HG02763 (cell line): ENCODE data around the gene RPS15A.
"Not testable (repeated sequence)": the region's sequence is repeated elsewhere in the genome, so short reads cannot be mapped to it uniquely, and the experiment has no call there.

Source experiments
- ATAC-seq: cut with Tn5 transposase; IDR thresholded peaks from one replicate; pipeline ENCODE4 v1.9.1; 2021; ENCODE audit warnings: mild to moderate bottlenecking, moderate library complexity; ENCODE audit not compliant: unreplicated experiment

Gene RPS15A

GRCh38 chr16:18757960-18758660 lies 32.0 kb downstream of the RPS15A start:
- ATAC-seq, result peak; percentile 40

- not testable (repeated sequence) for ATAC-seq
These were observed 33.5 kb downstream of the RPS15A start for GRCh38 chr16:18756639-18757038.

DNA sequence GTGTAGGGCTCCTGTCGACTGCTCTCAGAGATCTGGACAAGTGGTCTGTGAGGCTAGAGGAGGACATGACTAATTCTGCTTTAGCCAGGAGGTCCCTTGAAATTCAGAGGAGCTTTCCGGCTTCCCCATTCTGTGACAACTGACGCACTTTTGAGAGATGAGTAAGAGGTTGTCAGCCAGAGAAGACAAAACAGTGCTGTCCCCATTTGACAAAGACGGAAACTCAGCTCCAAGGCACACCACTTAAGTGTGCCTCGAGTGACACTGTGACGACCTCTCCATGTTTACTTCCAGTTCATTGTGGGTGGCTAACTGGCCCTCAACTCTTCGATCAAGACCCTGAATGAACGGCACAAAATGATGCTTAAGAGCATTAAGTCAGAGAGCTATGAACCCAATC lies 47.3 kb downstream of the RPS15A start:
- ATAC-seq, result not testable (repeated sequence)

GRCh38 chr16:18740027-18740426 lies 50.1 kb downstream of the RPS15A start:
- ATAC-seq, result not testable (repeated sequence)

DNA sequence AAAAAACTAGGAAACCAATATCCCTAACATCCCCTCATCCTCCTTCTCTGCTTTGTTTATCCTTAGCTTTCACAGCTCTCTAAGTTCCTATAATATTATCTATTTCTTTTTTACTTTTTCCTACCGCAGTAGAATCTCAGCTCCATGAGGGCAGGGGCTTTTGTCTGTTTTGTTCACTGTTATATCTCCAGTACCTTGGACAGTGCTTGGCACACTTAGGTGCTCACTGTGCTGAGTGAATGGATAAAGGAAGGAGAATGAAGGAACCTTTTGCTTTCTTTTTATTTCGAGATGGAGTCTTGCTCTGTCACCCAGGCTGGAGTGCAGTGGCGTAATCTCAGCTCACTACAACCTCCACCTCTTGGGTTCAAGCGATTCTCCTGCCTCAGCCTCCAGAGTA lies 51.4 kb downstream of the RPS15A start:
- not testable (repeated sequence) for ATAC-seq

- ATAC-seq, result not testable (repeated sequence)
These were observed 55.9 kb downstream of the RPS15A start for GRCh38 chr16:18734279-18734678.
